HL-60/S4 (cell line): ENCODE data around the gene MRPL22.
"Not testable (repeated sequence)": the region's sequence is repeated elsewhere in the genome, so short reads cannot be mapped to it uniquely, and the experiment has no call there.

Experiments
- in situ Hi-C: fragments of 300-500 bp; cut with MboI; formaldehyde crosslinking; loops from 2 replicates; pipeline ENCODE4 v1.14.3; 2022; ENCODE audit warnings: low sequenced_read_pairs

Gene MRPL22

GRCh38 chr5:154940772-154941620 lies at the start of gene MRPL22:
Gene MRPL22 (plus strand): TSS chr5:154941073. CDS start chr5:154941111, 38 bp downstream.
- in situ Hi-C loops: no loop called here

- in situ Hi-C loops: no loop called here
Observed at GRCh38 chr5:154892369-154892771, 48.5 kb upstream of the MRPL22 start.

DNA sequence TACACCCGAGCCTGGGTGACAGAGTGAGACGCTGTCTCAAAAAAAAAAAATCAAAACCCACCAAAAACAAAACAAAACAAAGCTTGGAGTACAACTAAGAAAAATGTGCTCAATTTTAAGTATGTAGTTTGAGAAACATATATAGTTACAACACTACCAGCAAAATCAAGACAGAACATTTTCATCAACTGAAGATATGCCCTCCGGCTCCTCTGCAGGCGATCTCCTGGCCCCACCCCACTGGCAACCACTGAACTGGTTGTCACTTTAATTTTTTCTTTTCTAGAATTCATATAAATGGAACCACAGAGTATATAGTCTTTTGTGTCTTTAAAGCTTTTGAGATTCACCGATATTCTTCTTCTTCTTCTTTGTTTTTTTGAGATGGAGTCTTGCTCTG lies 47.5 kb upstream of the MRPL22 start:
- in situ Hi-C loops: no loop called here

DNA sequence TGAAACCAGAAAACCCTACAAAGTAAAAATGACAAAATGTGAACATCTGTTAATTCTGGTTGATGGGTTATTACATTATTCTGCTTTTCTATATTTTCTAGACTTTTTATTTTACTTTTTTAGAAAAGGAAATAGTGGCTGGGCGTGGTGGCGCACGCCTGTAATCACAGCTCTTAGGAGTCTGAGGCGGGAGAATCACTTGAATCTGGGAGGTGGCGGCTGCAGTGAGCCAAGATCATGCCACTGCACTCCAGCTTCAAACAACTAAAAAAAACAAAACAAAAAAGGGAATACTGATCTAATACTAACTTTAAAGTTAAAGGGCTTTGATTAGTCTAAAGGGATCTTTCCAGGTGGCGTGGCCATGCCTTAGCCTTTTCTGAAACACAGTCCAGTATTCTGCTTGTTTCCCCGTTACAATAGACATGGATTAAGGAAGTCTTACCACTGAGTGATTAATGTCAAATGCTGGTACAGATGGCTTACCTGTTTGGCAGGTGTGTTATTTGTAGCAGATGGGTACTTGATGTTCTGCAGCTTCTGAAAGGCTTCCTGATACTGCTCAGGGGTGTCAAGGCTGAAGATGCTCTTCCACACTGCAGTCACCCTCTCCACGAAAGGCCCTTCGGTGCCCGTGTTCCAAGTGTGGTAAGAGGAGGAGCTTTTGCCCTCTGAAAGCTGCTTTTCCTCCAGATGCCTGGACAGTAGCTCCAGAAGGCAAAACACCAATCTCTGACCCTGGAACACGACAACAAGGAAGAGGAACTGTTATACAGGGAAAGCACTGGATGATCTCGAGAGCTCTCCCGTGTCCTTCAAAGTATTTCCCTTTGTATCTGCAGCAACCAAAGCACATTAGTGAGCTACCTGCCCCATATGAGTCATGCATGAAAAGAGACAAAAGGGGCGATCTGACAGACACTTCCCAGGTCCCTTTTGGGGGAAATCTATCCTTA lies 45.0 kb upstream of the MRPL22 start:
- in situ Hi-C loops: no loop called here

DNA sequence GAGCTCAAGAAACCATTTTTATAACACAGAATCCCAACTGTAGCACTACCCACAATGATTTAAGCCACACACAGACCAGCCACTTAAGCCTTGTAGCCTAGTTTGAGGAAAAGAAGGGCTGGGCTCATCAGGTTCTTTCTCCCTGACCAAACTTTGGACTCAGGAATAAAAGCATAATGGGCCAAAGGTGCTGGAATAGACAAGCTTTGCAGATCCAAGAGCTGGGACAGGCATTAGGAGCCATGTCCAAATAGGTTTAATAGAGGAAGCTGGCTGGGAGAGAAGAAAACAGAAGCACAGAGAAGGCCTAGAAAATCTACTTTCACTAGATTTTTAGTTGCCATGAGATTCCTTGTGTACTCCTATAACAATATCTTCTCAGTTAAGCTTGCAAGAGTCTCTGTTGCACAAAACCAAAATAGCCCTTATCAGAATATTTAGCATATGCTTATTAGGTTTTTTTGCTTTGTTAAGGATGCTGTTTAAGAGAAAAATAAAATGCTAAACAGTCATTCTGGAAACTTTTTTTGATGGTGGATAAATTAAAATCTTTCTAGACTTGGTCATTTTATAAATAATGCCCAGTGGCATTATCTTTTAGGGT lies 44.2 kb upstream of the MRPL22 start:
- in situ Hi-C loops: no loop called here

- in situ Hi-C loops: no loop called here
Observed at GRCh38 chr5:154898210-154898609, 42.7 kb upstream of the MRPL22 start.

DNA sequence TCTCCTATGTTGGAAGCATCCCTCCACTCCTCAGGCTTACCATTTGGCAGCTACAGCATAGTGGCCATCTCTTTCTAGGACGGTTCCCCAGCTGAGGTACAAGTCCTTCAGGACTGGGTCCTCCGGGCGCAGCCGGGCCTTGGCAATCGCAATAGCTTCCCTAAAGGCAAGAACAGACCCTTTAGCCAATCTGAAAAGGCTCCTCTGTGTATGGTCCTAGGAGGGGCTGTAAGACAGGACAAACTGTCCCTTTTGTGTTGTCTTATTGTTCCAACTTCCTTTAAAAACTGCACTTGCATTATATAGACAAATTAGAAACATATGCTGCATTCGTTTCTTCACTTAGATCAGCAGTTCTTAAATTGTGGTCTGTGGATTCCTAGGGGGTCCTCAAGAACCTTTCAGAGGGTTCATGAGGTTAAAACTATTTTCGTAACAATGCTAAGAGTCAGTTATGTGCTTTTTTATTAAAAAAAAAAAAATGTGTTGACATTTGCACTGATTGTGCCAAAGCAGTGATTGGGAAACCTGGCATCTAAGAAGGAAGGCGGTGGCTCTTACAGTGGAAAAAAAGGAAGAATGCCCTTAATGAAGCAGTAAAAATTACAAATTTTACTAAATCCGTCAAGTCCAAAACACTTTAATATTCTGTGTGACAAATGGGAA lies 41.6 kb upstream of the MRPL22 start:
- in situ Hi-C loops: no loop called here

GRCh38 chr5:154900066-154900465 lies 40.8 kb upstream of the MRPL22 start:
- in situ Hi-C loops: no loop called here

DNA sequence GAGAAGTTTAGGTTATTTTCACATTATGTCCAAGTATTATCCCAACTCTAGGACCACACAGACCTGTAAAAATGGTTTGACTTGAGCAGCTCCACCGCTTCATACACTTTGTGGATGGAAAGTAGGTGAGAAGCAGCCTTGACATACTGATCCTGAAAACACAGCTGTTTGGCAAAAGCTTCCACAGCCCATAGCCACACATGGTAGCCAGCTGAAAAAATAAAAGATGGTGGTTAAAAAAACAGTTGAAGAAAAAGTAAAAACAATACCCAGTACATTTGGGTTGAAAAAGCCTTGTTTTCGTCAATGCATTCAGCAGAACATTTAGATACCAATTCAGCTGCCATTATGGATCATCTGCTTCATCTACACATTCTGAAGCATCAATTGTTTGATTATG lies 39.6 kb upstream of the MRPL22 start:
- in situ Hi-C loops: no loop called here

- in situ Hi-C loops: no loop called here
Observed at GRCh38 chr5:154901913-154902312, 39.0 kb upstream of the MRPL22 start.

GRCh38 chr5:154905601-154906000 lies 35.3 kb upstream of the MRPL22 start:
- in situ Hi-C loops: not testable (repeated sequence)

DNA sequence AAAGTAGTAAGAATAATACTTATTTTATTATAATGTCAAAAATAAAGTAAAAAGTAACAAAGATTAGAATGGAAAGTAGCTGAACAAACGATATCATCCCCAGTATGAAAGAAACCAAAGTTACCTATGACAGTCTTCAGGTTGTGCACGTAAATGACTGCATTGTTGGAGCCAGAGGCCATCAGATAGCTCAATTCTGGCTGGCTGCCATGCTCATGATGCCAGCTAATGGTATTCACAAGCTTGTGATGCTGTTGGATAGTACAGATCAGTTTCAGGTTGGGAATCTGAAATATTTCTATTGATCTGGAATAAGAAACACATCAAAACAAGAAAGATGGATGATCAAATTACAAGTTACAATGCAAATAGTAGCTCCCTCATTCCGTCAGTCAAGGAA lies 24.0 kb upstream of the MRPL22 start:
- in situ Hi-C loops: no loop called here

GRCh38 chr5:154917757-154918156 lies 23.1 kb upstream of the MRPL22 start:
- in situ Hi-C loops: no loop called here

GRCh38 chr5:154923441-154924430 lies 17.1 kb upstream of the MRPL22 start:
- in situ Hi-C loops: no loop called here

GRCh38 chr5:154933537-154933936 lies 7.3 kb upstream of the MRPL22 start:
- in situ Hi-C loops: no loop called here

DNA sequence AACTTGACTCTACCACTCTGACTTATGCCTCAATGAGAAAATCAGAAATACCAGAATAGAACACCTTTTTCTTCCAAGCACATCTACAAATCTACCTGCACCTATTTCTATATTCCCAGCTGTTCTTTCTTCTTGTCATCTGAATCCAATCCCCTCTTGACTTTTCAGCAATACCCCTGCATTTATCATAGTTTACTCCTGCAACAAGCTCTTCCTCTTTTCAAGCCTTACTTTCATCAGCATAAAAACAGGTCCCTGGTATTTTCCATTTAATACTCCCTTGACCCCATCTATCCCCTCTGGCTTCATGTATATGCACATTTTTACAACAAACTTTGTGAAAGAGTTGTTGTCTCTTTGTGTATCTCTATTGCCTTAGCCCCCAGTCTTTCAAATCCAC lies 6.0 kb upstream of the MRPL22 start:
- in situ Hi-C loops: no loop called here

DNA sequence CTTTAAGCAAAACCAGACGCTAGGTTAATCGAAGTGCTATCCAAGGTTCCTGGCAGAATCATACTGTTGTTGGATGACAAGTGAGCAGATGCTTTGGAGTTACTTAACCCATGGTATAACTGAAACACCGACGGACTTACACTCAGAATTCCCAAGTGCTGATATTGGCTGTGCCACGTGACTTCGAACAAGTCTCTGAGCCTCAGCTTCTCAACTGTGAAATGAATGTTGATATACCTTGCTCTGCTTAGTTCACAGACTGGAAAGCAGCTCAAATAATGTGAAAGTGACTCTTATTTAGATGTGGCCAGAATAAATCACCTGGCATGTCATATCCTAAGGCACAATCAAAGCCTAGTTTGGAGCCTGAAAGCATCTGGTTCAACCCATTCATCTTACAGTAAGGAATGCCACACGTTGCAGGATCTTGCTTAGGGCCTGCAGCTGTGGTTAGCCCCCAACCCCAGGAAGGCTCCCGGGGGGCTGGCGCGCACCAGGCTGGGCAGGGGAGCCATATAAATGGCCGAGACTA lies 3.6 kb upstream of the MRPL22 start:
- in situ Hi-C loops: no loop called here

GRCh38 chr5:154937718-154938466 lies 3.0 kb upstream of the MRPL22 start, which contains the start of gene GEMIN5:
Gene GEMIN5 (minus strand): TSS chr5:154938211. CDS start chr5:154938133, 78 bp downstream.
- in situ Hi-C loops: no loop called here
